ENCODE results near the gene MAP2K5. TPM values are rescaled to one million over a fixed set of nuclear protein-coding genes. Genes with fewer than 3 reads are reported as not detected.

The MAP2K5 gene
- total RNA-seq, 2 experiments from 2014 or later = 18.0 to 26.7 TPM

GRCh38 chr15:67839499-67839928 lies 297.0 kb downstream of the MAP2K5 start:
- Mint-ChIP-seq H3K27ac (peak overlapping the region; percentile 97), H3K4me1 (peaks cover 25% of the 10 kb centered on the region), H3K36me3 (ENCODE audit: low read depth) (peaks cover 3% of the 10 kb centered on the region), H3K27me3 (peaks cover 13% of the 10 kb centered on the region), H3K9me3 (ENCODE audit: low read depth) (no peaks in the 10 kb centered on the region), H3K4me3 (peak overlapping the region; percentile 82)
- peak; percentile 42 for ATAC-seq
- intact Hi-C loops (cut with DNase I, micrococcal nuclease) = loop anchor here (5.0 to 10.0 kb wide), 5 partner anchors 532 to 1137 kb away; partner anchors contain the start of gene SMAD6 (in 1 of the 2)
- CTCF ChIA-PET = interaction anchor here (0.8 kb wide), 1 partner anchor 78 kb away, joined by 3 read pairs; no protein-coding TSS in a partner anchor
- POLR2A ChIA-PET = no interaction called here
- DNase-seq = peak; percentile 55

- ChIA-PET CTCF (interaction anchor here (0.6 to 1.6 kb wide), 4 partner anchors 8 to 319 kb away, joined by 3 to 5 read pairs (median 3); no protein-coding TSS in a partner anchor), POLR2A (interaction anchor here (1.2 kb wide), 1 partner anchor 587 kb away, joined by 3 read pairs; no protein-coding TSS in a partner anchor)
- Mint-ChIP-seq H3K4me1 (peaks cover 23% of the 10 kb centered on the region), H3K27ac (peak within 1 kb of the TSS; percentile 97), H3K36me3 (ENCODE audit: low read depth) (peaks cover 3% of the 10 kb centered on the region), H3K27me3 (peaks cover 9% of the 10 kb centered on the region), H3K9me3 (ENCODE audit: low read depth) (no peaks in the 10 kb centered on the region), H3K4me3 (peak within 1 kb of the TSS; percentile 82)
- ATAC-seq (peak; percentile 86), DNase-seq (peak; percentile 96)
- intact Hi-C loops (cut with DNase I, micrococcal nuclease) = loop anchor here (1.0 to 10.0 kb wide), 13 partner anchors 77 to 1138 kb away; partner anchors contain the start of genes C15orf61 (in 2 of the 2), CLN6 (in 1 of the 2), FEM1B (in 1 of the 2) and MAP2K5 (in 1 of the 2)
These were observed 297.6 kb downstream of the MAP2K5 start, which contains the start of gene RNU6-1 for GRCh38 chr15:67839929-67840748. Gene RNU6-1, minus strand, starts transcription at chr15:67840045.

- Mint-ChIP-seq H3K36me3 (ENCODE audit: low read depth) (peaks cover 3% of the 10 kb centered on the region), H3K9me3 (ENCODE audit: low read depth) (no peaks in the 10 kb centered on the region), H3K4me1 (peaks cover 19% of the 10 kb centered on the region), H3K4me3 (peak overlapping the region; percentile 82), H3K27ac (peak overlapping the region; percentile 97), H3K27me3 (peaks cover 8% of the 10 kb centered on the region)
- ChIA-PET POLR2A (interaction anchor here (0.6 to 1.2 kb wide), 2 partner anchors 587 to 1439 kb away, joined by 3 to 8 read pairs; no protein-coding TSS in a partner anchor), CTCF (interaction anchor here (0.6 to 1.6 kb wide), 6 partner anchors 9 to 319 kb away, joined by 3 to 5 read pairs (median 3); no protein-coding TSS in a partner anchor)
- intact Hi-C loops (cut with DNase I, micrococcal nuclease) = loop anchor here (1.0 to 2.0 kb wide), 8 partner anchors 78 to 600 kb away; partner anchors contain the start of genes C15orf61 (in 2 of the 2), CLN6 (in 1 of the 2), FEM1B (in 1 of the 2) and MAP2K5 (in 1 of the 2)
- peak; percentile 51 for DNase-seq
- no peak for ATAC-seq
These were observed 298.4 kb downstream of the MAP2K5 start for GRCh38 chr15:67840749-67841512.

DNA sequence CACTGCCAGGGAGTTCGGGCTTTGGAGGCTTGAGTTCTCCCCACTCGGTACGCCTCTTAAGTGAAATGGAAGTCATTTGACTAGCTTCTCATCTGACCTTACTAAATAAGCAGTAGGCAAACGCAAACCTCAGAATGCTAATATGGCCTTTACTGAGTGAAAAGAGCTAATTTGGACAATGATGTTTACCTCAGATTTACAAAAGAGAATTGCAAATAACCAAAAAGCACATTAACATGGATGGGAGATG lies 298.9 kb downstream of the MAP2K5 start:
- Mint-ChIP-seq H3K9me3 (ENCODE audit: low read depth) (no peaks in the 10 kb centered on the region), H3K36me3 (ENCODE audit: low read depth) (peaks cover 3% of the 10 kb centered on the region), H3K27ac (no peak overlapping the region), H3K4me1 (peaks cover 16% of the 10 kb centered on the region), H3K4me3 (peak overlapping the region; percentile 82), H3K27me3 (peaks cover 6% of the 10 kb centered on the region)
- intact Hi-C loops (cut with DNase I, micrococcal nuclease) = loop anchor here (2.0 kb wide), 3 partner anchors 79 to 601 kb away; partner anchors contain the start of gene C15orf61 (in 1 of the 2)
- DNase-seq (no peak), ATAC-seq (no peak)
- CTCF ChIA-PET = interaction anchor here (0.7 to 1.6 kb wide), 4 partner anchors 9 to 320 kb away, joined by 3 to 4 read pairs (median 3); no protein-coding TSS in a partner anchor
- POLR2A ChIA-PET = interaction anchor here (1.2 kb wide), 1 partner anchor 588 kb away, joined by 3 read pairs; no protein-coding TSS in a partner anchor

GRCh38 chr15:67843092-67843501 lies 300.6 kb downstream of the MAP2K5 start:
- CTCF ChIA-PET = no interaction called here

DNA sequence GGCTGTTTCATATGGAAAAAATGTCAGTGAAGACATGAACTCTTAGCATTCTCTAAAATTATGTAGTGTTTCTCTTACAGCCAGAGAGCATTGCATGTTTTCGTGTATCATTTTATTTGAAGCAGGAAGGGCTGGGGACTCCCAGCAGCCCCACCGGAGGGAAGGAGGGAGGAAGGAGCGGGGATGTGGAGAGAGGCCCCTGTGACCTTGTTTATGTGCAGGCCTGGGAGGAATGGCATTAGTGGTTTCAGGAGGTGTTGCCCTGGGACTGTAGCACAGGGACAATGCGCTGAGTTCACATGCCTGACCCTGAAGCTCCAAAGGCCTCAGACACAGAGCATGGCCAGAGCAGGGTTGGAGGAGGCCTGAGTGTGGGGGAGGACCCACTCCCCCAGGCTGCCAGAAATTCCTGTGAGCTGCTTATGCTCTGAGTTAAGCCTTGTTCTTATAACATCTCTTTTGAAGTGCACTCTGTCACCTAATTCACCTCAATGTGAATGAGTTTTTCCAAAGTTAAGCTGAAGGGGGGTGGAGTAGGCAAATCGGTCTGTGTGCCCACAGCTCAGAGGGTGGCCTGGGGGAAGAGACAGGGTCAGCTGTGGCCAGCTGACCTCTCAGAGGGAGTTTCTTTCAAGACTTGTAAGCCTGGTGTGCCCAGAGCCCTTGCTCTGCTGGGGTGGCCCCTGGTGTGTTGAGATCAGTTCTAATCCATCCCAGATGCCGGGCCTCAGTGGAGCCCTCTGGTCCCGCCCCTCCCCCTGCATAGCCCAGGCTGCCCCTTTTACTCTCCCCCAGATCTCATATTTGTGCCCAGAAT lies 301.3 kb downstream of the MAP2K5 start:
- H3K27me3 Mint-ChIP-seq = peaks cover 1% of the 10 kb centered on the region
- peaks cover 14% of the 10 kb centered on the region for H3K4me1 Mint-ChIP-seq
- ATAC-seq = no peak
- no peak for DNase-seq
- no peak overlapping the region for H3K27ac Mint-ChIP-seq
- peaks cover 3% of the 10 kb centered on the region for H3K36me3 Mint-ChIP-seq (ENCODE audit: low read depth)
- intact Hi-C loops (cut with DNase I, micrococcal nuclease) = no loop called here
- CTCF ChIA-PET = no interaction called here
- H3K4me3 Mint-ChIP-seq = no peak overlapping the region
- POLR2A ChIA-PET = no interaction called here
- no peaks in the 10 kb centered on the region for H3K9me3 Mint-ChIP-seq (ENCODE audit: low read depth)

More at GRCh38 chr15:67843092-67843501, 300.6 kb downstream of the MAP2K5 start:
- peaks cover 16% of the 10 kb centered on the region for H3K4me1 Mint-ChIP-seq
- H3K9me3 Mint-ChIP-seq (ENCODE audit: low read depth) = no peaks in the 10 kb centered on the region
- DNase-seq = no peak
- H3K27me3 Mint-ChIP-seq = no peaks in the 10 kb centered on the region
- no peak overlapping the region for H3K27ac Mint-ChIP-seq
- POLR2A ChIA-PET = interaction anchor here (0.6 kb wide), 1 partner anchor 438 kb away, joined by 3 read pairs; no protein-coding TSS in a partner anchor
- no peak overlapping the region for H3K4me3 Mint-ChIP-seq
- intact Hi-C loops (cut with DNase I, micrococcal nuclease) = no loop called here
- no peak for ATAC-seq
- H3K36me3 Mint-ChIP-seq (ENCODE audit: low read depth) = peaks cover 3% of the 10 kb centered on the region

- ATAC-seq (no peak), DNase-seq (no peak)
- ChIA-PET POLR2A (no interaction called here), CTCF (no interaction called here)
- H3K4me3 Mint-ChIP-seq = no peak overlapping the region
- H3K4me1 Mint-ChIP-seq = peaks cover 6% of the 10 kb centered on the region
- no peaks in the 10 kb centered on the region for H3K9me3 Mint-ChIP-seq (ENCODE audit: low read depth)
- H3K27me3 Mint-ChIP-seq = peaks cover 1% of the 10 kb centered on the region
- no peak overlapping the region for H3K27ac Mint-ChIP-seq
- intact Hi-C loops (cut with DNase I, micrococcal nuclease) = no loop called here
- H3K36me3 Mint-ChIP-seq (ENCODE audit: low read depth) = no peaks in the 10 kb centered on the region
These were observed 303.5 kb downstream of the MAP2K5 start for GRCh38 chr15:67845974-67846373.

GRCh38 chr15:67849538-67849937 lies 307.0 kb downstream of the MAP2K5 start:
- Mint-ChIP-seq H3K4me1 (peaks cover 3% of the 10 kb centered on the region), H3K36me3 (ENCODE audit: low read depth) (no peaks in the 10 kb centered on the region), H3K4me3 (no peak overlapping the region), H3K27ac (no peak overlapping the region), H3K9me3 (ENCODE audit: low read depth) (no peaks in the 10 kb centered on the region), H3K27me3 (peaks cover 1% of the 10 kb centered on the region)
- ATAC-seq (no peak), DNase-seq (no peak)
- ChIA-PET POLR2A (no interaction called here), CTCF (interaction anchor here (0.9 to 1.2 kb wide), 2 partner anchors 8 to 14 kb away, joined by 3 read pairs; no protein-coding TSS in a partner anchor)
- intact Hi-C loops (cut with DNase I, micrococcal nuclease) = no loop called here

DNA sequence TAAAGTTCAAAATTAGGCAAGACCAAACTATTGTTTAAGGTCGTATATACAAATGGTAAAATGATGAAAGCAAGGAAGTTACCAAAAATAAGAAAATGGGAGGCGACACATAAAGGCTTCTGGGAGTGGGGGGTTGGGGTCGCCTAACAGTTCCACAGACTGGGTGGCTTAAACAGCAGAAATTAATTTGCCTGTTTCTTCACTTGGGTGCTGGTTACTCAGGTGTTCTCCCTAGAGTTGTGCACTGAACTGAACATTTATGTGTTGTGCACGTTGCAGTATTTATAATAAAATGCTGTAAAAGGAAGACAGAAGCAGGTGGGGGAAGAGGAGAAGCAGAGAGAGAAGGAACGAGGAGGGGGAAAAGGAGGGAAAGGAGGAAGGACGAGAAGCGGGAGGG lies 307.8 kb downstream of the MAP2K5 start:
- POLR2A ChIA-PET = no interaction called here
- Mint-ChIP-seq H3K9me3 (ENCODE audit: low read depth) (no peaks in the 10 kb centered on the region), H3K27me3 (peaks cover 1% of the 10 kb centered on the region), H3K36me3 (ENCODE audit: low read depth) (no peaks in the 10 kb centered on the region), H3K27ac (no peak overlapping the region), H3K4me1 (peaks cover 3% of the 10 kb centered on the region), H3K4me3 (no peak overlapping the region)
- no peak for DNase-seq
- intact Hi-C loops (cut with DNase I, micrococcal nuclease) = no loop called here
- ATAC-seq = no peak
- CTCF ChIA-PET = interaction anchor here (0.9 to 1.2 kb wide), 2 partner anchors 9 to 13 kb away, joined by 3 read pairs; no protein-coding TSS in a partner anchor

DNA sequence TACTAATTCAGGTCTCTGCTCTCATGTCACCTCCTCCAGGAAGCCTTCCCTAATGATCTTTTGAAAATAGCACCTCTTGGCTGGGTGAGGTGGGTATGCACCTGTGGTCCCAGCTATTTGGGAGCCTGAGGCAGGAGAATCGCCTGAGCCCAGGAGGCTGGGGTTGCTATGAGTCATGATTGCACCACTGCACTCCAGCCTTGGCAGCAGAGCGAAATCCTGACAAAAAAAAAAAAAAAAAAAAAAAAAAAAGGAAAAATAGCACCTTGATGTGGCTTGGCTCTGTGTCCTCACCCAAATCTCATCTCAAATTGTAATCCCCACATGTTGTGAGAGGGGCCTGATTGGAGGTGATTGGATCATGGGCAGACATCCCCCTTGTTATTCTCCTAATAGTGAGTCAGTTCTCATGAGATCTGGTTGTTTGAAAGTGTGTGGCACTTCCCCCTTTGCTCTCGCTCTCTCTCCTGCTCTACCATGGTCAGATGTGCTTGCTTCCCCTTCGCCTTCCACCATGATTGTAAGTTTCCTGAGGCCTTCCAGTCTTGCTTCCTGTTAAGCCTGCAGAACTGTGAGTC lies 308.6 kb downstream of the MAP2K5 start:
- no peaks in the 10 kb centered on the region for H3K36me3 Mint-ChIP-seq (ENCODE audit: low read depth)

More for the DNA sequence above, 308.6 kb downstream of the MAP2K5 start:
- ChIA-PET CTCF (no interaction called here), POLR2A (no interaction called here)
- H3K27me3 Mint-ChIP-seq = peaks cover 1% of the 10 kb centered on the region
- no peak for DNase-seq
- no peak overlapping the region for H3K27ac Mint-ChIP-seq
- H3K9me3 Mint-ChIP-seq (ENCODE audit: low read depth) = no peaks in the 10 kb centered on the region
- no peak overlapping the region for H3K4me3 Mint-ChIP-seq
- ATAC-seq = no peak
- peaks cover 8% of the 10 kb centered on the region for H3K4me1 Mint-ChIP-seq
- intact Hi-C loops (cut with DNase I, micrococcal nuclease) = no loop called here
